Testis (tissue), 3 donors: ENCODE measurements around the gene THEMIS2. TPM values are rescaled to one million over a fixed set of nuclear protein-coding genes. Genes with fewer than 3 reads are reported as not detected.
A peak's percentile ranks its signal among the peaks of the same experiment; 100 is the strongest.

Source experiments
- DNase-seq: peaks from one replicate; pipeline ENCODE4 v3.0.0-alpha.2; 2019
- H3K27ac ChIP-seq, 2 donors: fragments of 200-600 bp; sonication (generic); one replicate each; pipeline ENCODE4 v1.5.1; 2019
- H3K27me3 ChIP-seq: fragments of 200-600 bp; sonication (generic); one replicate; pipeline ENCODE4 v1.5.1; 2019
- H3K36me3 ChIP-seq: fragments of 200-600 bp; sonication (generic); one replicate; pipeline ENCODE4 v1.5.1; 2017; ENCODE audit warnings: low read depth; ENCODE audit errors: missing control alignments
- H3K4me1 ChIP-seq: fragments of 200-600 bp; sonication (generic); one replicate; pipeline ENCODE4 v1.5.1; 2019
- H3K4me3 ChIP-seq, 2 donors: fragments of 200-600 bp; sonication (generic); one replicate each; pipeline ENCODE4 v1.5.1; 2017 to 2019
- H3K9me3 ChIP-seq: fragments of 200-600 bp; sonication (generic); one replicate; pipeline ENCODE4 v1.5.1; 2017
- POLR2A ChIP-seq: fragments of 450-650 bp; IDR thresholded peaks from one replicate; pipeline ENCODE4 v1.6.1; 2017; ENCODE audit warnings: antibody characterized with exemption, mild to moderate bottlenecking, moderate library complexity
- WGBS, 2 donors: methylation state at CpG; one replicate each; pipeline ENCODE4 v1.1.5; 2018; 5-methylcytosine and 5-hydroxymethylcytosine counted together
- intact Hi-C: fragments of 100-400 bp; cut with DNase I; formaldehyde crosslinking; loops from one replicate; pipeline ENCODE4 v1.15.1; 2023; ENCODE audit warnings: low total_unique reads
- polyA plus RNA-seq: library from polyadenylated mRNA; stranded (reverse); fragments of 350-450 nt; fragmentation: Illumina TruSeq; extraction: RNeasy Lipid Tissue Mini Kit (QIAGEN cat#74804); gene quantifications from one replicate; pipeline ENCODE4 v1.2.3, GENCODE V29; 2014; ENCODE audit warnings: low read depth, low replicate concordance; ENCODE audit not compliant: insufficient read depth
- total RNA-seq, 2 donors: library from RNA; depleted of rRNA; stranded (reverse); fragments of >200 nt; gene quantifications; one replicate each; pipeline ENCODE4 v1.2.3, GENCODE V29; 2016
- TF ChIP-seq, protein P1 (sequence below), 3 experiments: fragments of 450-650 bp in 2 of 3; fragments of 200-600 bp in 1 of 3; sonication (generic) in 1 of 3; IDR thresholded peaks; one replicate each; pipeline ENCODE4 v1.5.1; 2016 to 2019; ENCODE audit warnings: antibody characterized with exemption in 3 of 3, mild to moderate bottlenecking in 2 of 3, moderate library complexity in 1 of 3

The THEMIS2 gene
- total and polyA plus RNA-seq, 3 donors from 2014 or later: 56.9 to 132 (median 103) TPM

- TF ChIP-seq, protein P1, sequence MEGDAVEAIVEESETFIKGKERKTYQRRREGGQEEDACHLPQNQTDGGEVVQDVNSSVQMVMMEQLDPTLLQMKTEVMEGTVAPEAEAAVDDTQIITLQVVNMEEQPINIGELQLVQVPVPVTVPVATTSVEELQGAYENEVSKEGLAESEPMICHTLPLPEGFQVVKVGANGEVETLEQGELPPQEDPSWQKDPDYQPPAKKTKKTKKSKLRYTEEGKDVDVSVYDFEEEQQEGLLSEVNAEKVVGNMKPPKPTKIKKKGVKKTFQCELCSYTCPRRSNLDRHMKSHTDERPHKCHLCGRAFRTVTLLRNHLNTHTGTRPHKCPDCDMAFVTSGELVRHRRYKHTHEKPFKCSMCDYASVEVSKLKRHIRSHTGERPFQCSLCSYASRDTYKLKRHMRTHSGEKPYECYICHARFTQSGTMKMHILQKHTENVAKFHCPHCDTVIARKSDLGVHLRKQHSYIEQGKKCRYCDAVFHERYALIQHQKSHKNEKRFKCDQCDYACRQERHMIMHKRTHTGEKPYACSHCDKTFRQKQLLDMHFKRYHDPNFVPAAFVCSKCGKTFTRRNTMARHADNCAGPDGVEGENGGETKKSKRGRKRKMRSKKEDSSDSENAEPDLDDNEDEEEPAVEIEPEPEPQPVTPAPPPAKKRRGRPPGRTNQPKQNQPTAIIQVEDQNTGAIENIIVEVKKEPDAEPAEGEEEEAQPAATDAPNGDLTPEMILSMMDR (IDR thresholded peaks at IDR 0.05): peak; percentile 91 to 92 (median 91)
- TF ChIP-seq POLR2A: no peak
- peak; percentile 92 for DNase-seq
- no peaks in the 10 kb centered on the region for H3K9me3 ChIP-seq
- peak overlapping the region in 1 of 2 donors; percentile 52 for H3K27ac ChIP-seq
- peaks cover 8% of the 10 kb centered on the region for H3K4me1 ChIP-seq
- no peaks in the 10 kb centered on the region for H3K27me3 ChIP-seq
- H3K4me3 ChIP-seq: no peak overlapping the region
- no peaks in the 10 kb centered on the region for H3K36me3 ChIP-seq
- 45% methylated on average over 10 of the region's 10 CpGs for whole genome bisulfite sequencing, 2 donors
- intact Hi-C loops: no loop called here
Observed at GRCh38 chr1:27858072-27858948, 14.0 kb upstream of the THEMIS2 start.

GRCh38 chr1:27858949-27859576 lies 13.3 kb upstream of the THEMIS2 start:
- H3K36me3 ChIP-seq: no peaks in the 10 kb centered on the region
- DNase-seq: no peak
- intact Hi-C loops: no loop called here
- no peak overlapping the region for H3K4me3 ChIP-seq
- no peaks in the 10 kb centered on the region for H3K27me3 ChIP-seq
- peak overlapping the region in 1 of 2 donors; percentile 11 for H3K27ac ChIP-seq
- no peaks in the 10 kb centered on the region for H3K9me3 ChIP-seq
- peaks cover 8% of the 10 kb centered on the region for H3K4me1 ChIP-seq
- 89 to 91% methylated on average over 14 of the region's 14 CpGs for WGBS, 2 donors
- TF ChIP-seq, protein P1 (IDR thresholded peaks at IDR 0.05): no peak
- TF ChIP-seq POLR2A: no peak

GRCh38 chr1:27861436-27861835 lies 10.9 kb upstream of the THEMIS2 start:
- TF ChIP-seq POLR2A: no peak
- TF ChIP-seq, protein P1 (IDR thresholded peaks at IDR 0.05): no peak
- Histone ChIP-seq H3K36me3 (no peaks in the 10 kb centered on the region), H3K27me3 (no peaks in the 10 kb centered on the region), H3K4me3 (no peak overlapping the region), H3K4me1 (peaks cover 8% of the 10 kb centered on the region), H3K9me3 (no peaks in the 10 kb centered on the region), H3K27ac (no peak overlapping the region)
- WGBS, 2 donors: 91 to 96% methylated on average over 10 of the region's 10 CpGs
- no peak for DNase-seq
- intact Hi-C loops: no loop called here

DNA sequence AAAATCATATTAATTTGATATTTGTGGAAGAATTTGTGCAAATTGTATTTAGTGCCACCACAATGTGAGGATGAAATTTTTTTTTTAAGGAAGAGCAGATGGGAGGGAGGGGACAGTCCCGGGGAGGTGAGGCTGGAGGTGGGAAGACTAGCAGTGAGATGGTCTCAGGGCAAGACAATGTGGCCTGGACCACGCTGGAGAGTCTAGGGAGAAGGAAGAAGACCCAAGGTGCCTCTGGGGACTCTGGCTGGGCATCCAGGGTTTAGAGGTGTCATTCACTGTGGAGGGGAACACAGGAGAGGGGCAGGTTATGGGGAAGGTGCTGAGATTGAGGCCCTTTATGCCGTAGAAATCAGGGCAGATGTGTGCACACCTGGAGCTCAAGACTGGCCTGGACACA lies 10.3 kb upstream of the THEMIS2 start:
- Histone ChIP-seq H3K4me1 (peaks cover 8% of the 10 kb centered on the region), H3K36me3 (no peaks in the 10 kb centered on the region), H3K4me3 (no peak overlapping the region), H3K9me3 (no peaks in the 10 kb centered on the region), H3K27ac (peak overlapping the region in 1 of 2 donors; percentile 61), H3K27me3 (no peaks in the 10 kb centered on the region)
- DNase-seq: no peak
- WGBS, 2 donors: 83 to 84% methylated on average over 3 of the region's 3 CpGs
- TF ChIP-seq POLR2A: no peak
- TF ChIP-seq, protein P1 (IDR thresholded peaks at IDR 0.05): no peak
- intact Hi-C loops: no loop called here
